ENCODE results near the gene SPRR3.

SPRR3 gene

GRCh38 chr1:152960452-152961044 is 41.0 kb upstream of the SPRR3 start:
- Histone ChIP-seq H3K27me3 (no peaks in the 10 kb centered on the region), H3K4me3 (ENCODE audit: low read depth, low read length) (no peak overlapping the region), H3K36me3 (no peaks in the 10 kb centered on the region), H3K9me3 (no peaks in the 10 kb centered on the region), H3K4me1 (no peaks in the 10 kb centered on the region)
- no peak for TF ChIP-seq CTCF (IDR thresholded peaks at IDR 0.05; ENCODE audit: low read depth, low read length)
- no peak for DNase-seq

DNA sequence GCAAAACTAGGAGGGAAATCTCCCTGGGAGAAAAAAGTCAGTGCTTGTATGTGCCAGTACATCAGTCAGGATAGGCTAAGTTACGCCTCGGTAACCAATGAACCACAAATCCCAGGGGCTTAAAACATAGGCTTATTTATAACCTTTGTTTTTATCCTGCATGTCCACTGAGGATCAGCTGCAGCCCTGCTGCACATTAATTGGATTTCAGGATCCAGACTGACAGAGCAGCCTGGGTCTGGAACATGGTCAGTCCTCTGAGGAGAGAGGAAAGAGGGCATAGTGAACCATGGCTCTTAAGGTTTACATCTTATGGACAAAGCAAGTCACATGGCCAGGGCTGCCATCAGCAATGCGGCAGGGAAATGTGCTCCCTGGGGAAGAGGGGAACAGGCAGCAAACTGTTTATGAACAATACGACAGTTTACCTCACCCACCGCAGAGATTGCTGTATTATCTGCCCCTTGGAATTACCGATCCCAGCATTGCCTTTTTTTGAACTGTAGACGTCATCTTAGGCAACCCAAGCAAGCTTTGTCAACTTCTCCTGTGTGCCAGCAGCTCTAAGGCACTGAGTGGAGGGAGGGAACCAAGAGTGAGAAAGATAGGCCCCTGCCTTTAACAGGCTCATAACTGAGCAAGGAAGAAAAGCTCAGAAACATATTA is 40.2 kb upstream of the SPRR3 start:
- DNase-seq: no peak
- TF ChIP-seq CTCF (IDR thresholded peaks at IDR 0.05; ENCODE audit: low read depth, low read length): no peak
- Histone ChIP-seq H3K36me3 (no peaks in the 10 kb centered on the region), H3K27me3 (no peaks in the 10 kb centered on the region), H3K4me1 (no peaks in the 10 kb centered on the region), H3K9me3 (no peaks in the 10 kb centered on the region), H3K4me3 (ENCODE audit: low read depth, low read length) (no peak overlapping the region)

GRCh38 chr1:152962876-152963415 is 38.6 kb upstream of the SPRR3 start:
- DNase-seq: no peak
- no peaks in the 10 kb centered on the region for H3K36me3 ChIP-seq
- no peaks in the 10 kb centered on the region for H3K4me1 ChIP-seq
- no peaks in the 10 kb centered on the region for H3K9me3 ChIP-seq
- TF ChIP-seq CTCF (IDR thresholded peaks at IDR 0.05; ENCODE audit: low read depth, low read length): no peak
- no peak overlapping the region for H3K4me3 ChIP-seq (ENCODE audit: low read depth, low read length)
- no peaks in the 10 kb centered on the region for H3K27me3 ChIP-seq

GRCh38 chr1:152964536-152964935 is 37.0 kb upstream of the SPRR3 start:
- DNase-seq: no peak
- TF ChIP-seq CTCF (IDR thresholded peaks at IDR 0.05; ENCODE audit: low read depth, low read length): no peak
- H3K4me3 ChIP-seq (ENCODE audit: low read depth, low read length): no peak overlapping the region
- no peaks in the 10 kb centered on the region for H3K36me3 ChIP-seq
- H3K9me3 ChIP-seq: no peaks in the 10 kb centered on the region
- no peaks in the 10 kb centered on the region for H3K4me1 ChIP-seq
- no peaks in the 10 kb centered on the region for H3K27me3 ChIP-seq

- no peak for TF ChIP-seq CTCF (IDR thresholded peaks at IDR 0.05; ENCODE audit: low read depth, low read length)
- Histone ChIP-seq H3K27me3 (no peaks in the 10 kb centered on the region), H3K36me3 (no peaks in the 10 kb centered on the region), H3K9me3 (no peaks in the 10 kb centered on the region), H3K4me3 (ENCODE audit: low read depth, low read length) (no peak overlapping the region), H3K4me1 (no peaks in the 10 kb centered on the region)
- DNase-seq: no peak
These were observed 35.7 kb upstream of the SPRR3 start for GRCh38 chr1:152965853-152966252.

- Histone ChIP-seq H3K36me3 (no peaks in the 10 kb centered on the region), H3K27me3 (no peaks in the 10 kb centered on the region), H3K4me3 (ENCODE audit: low read depth, low read length) (no peak overlapping the region), H3K9me3 (no peaks in the 10 kb centered on the region), H3K4me1 (no peaks in the 10 kb centered on the region)
- no peak for TF ChIP-seq CTCF (IDR thresholded peaks at IDR 0.05; ENCODE audit: low read depth, low read length)
- no peak for DNase-seq
These were observed 34.3 kb upstream of the SPRR3 start for GRCh38 chr1:152967201-152967600.

Measured in BE2C (cell line).